Esophagus muscularis mucosa (tissue), 4 donors: ENCODE measurements around the gene MAST3. TPM values are rescaled to one million over a fixed set of nuclear protein-coding genes. Genes with fewer than 3 reads are reported as not detected.

Experiments
- DNase-seq: peaks from one replicate; pipeline ENCODE4 v3.0.0-alpha.2; 2017; ENCODE audit errors: extremely low spot score
- H3K27ac ChIP-seq, 4 donors: fragments of 200-600 bp; sonication (generic); replicated peaks in 1 of 4; 1 replicate in 3 of 4; 2 replicates in 1 of 4; pipeline ENCODE4 v1.5.1; 2016 to 2019; ENCODE audit warnings: mild to moderate bottlenecking in 1 of 4
- H3K27me3 ChIP-seq, 4 donors: fragments of 200-600 bp; sonication (generic); one replicate each; pipeline versions ENCODE4 v1.5.1 to v1.6.0; 2016 to 2019
- H3K36me3 ChIP-seq, 4 donors: fragments of 200-600 bp; sonication (generic); one replicate each; pipeline ENCODE4 v1.5.1; 2016 to 2019
- H3K4me1 ChIP-seq, 4 donors: fragments of 200-600 bp; sonication (generic); one replicate each; pipeline ENCODE4 v1.5.1; 2016 to 2019
- H3K4me3 ChIP-seq, 4 donors: fragments of 200-600 bp; sonication (generic); 1 replicate in 2 of 4; 2 replicates in 2 of 4; pipeline ENCODE4 v1.5.1; 2016 to 2019; ENCODE audit warnings: mild to moderate bottlenecking in 4 of 4, moderate library complexity in 1 of 4
- H3K9me3 ChIP-seq, 4 donors: fragments of 200-600 bp; sonication (generic); 1 replicate in 3 of 4; 2 replicates in 1 of 4; pipeline ENCODE4 v1.5.1; 2016 to 2019
- EP300 ChIP-seq: sonication (generic); formaldehyde crosslinking; IDR thresholded peaks from one replicate; pipeline ENCODE4 v1.6.1; 2017; ENCODE audit warnings: antibody characterized with exemption
- POLR2A ChIP-seq: fragments of 450-650 bp; IDR thresholded peaks from one replicate; pipeline ENCODE4 v1.6.1; 2017; ENCODE audit warnings: antibody characterized with exemption, moderate library complexity, mild to moderate bottlenecking, low read depth
- POLR2AphosphoS5 ChIP-seq, 2 donors: sonication (generic); formaldehyde crosslinking; IDR thresholded peaks; one replicate each; pipeline ENCODE4 v1.6.1; 2017; ENCODE audit warnings: antibody characterized with exemption in 2 of 2
- WGBS: methylation state at CpG from one replicate; pipeline ENCODE4 v1.1.5; 2018; 5-methylcytosine and 5-hydroxymethylcytosine counted together
- intact Hi-C: fragments of 100-400 bp; cut with DNase I; formaldehyde crosslinking; loops from one replicate; pipeline ENCODE4 v1.15.1; 2023
- total RNA-seq, 4 donors: library from RNA; depleted of rRNA; stranded (reverse); fragments of >200 nt; gene quantifications; one replicate each; pipeline versions ENCODE4 v1.1.0 to v1.2.1, GENCODE V29; 2016
- TF ChIP-seq, protein P1 (sequence below), 3 experiments: fragments of 200-600 bp in 2 of 3; fragments of 450-650 bp in 1 of 3; sonication (generic) in 2 of 3; IDR thresholded peaks; one replicate each; pipeline ENCODE4 v1.5.1; 2017 to 2019; ENCODE audit warnings: antibody characterized with exemption in 3 of 3, mild to moderate bottlenecking in 2 of 3, moderate library complexity in 1 of 3

Gene MAST3
- total RNA-seq, 4 donors from 2014 or later: 5.0 to 8.5 (median 6.4) TPM

DNA sequence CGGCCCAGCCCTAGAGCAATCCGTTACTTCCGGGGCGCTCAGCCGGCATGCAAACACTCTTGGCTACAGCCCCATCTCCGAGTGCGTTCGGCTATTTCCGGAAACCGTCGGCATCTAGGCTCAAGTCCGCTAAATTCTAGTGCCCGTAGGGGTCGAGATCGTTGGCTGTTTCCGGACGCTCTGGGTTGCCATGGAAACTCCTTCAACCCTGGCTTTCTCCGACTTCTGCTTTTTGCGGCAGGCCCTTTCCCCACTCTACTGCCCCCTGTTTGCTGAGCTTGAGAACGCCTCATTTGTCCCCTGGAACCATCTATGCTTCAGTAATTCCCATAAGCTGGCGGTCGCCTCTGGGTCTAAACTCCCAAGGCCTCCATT, 54.9 kb downstream of the MAST3 start:
- Histone ChIP-seq H3K4me1 (peaks cover 35 to 53% (median 50%) of the 10 kb centered on the region in 4 donors), H3K36me3 (peaks cover 8 to 27% (median 13%) of the 10 kb centered on the region in 4 donors), H3K27me3 (no peaks in the 10 kb centered on the region), H3K4me3 (peak overlapping the region; percentile 79 to 97 (median 86)), H3K27ac (peak overlapping the region; percentile 89 to 97 (median 94)), H3K9me3 (no peaks in the 10 kb centered on the region)
- peak; percentile 99 for DNase-seq
- intact Hi-C loops: loop anchor here (5.0 to 10.0 kb wide), 2 partner anchors 40 to 148 kb away; partner anchors contain the start of gene ARRDC2
- TF ChIP-seq, protein P1, sequence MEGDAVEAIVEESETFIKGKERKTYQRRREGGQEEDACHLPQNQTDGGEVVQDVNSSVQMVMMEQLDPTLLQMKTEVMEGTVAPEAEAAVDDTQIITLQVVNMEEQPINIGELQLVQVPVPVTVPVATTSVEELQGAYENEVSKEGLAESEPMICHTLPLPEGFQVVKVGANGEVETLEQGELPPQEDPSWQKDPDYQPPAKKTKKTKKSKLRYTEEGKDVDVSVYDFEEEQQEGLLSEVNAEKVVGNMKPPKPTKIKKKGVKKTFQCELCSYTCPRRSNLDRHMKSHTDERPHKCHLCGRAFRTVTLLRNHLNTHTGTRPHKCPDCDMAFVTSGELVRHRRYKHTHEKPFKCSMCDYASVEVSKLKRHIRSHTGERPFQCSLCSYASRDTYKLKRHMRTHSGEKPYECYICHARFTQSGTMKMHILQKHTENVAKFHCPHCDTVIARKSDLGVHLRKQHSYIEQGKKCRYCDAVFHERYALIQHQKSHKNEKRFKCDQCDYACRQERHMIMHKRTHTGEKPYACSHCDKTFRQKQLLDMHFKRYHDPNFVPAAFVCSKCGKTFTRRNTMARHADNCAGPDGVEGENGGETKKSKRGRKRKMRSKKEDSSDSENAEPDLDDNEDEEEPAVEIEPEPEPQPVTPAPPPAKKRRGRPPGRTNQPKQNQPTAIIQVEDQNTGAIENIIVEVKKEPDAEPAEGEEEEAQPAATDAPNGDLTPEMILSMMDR (IDR thresholded peaks at IDR 0.05): peak; percentile 43 to 66 (median 59)
- TF ChIP-seq POLR2A: no peak
- TF ChIP-seq POLR2AphosphoS5 (IDR thresholded peaks at IDR 0.05): peak; percentile 49 to 59
- TF ChIP-seq EP300: no peak
- WGBS: under 1% methylated on average over 22 of the region's 22 CpGs

DNA sequence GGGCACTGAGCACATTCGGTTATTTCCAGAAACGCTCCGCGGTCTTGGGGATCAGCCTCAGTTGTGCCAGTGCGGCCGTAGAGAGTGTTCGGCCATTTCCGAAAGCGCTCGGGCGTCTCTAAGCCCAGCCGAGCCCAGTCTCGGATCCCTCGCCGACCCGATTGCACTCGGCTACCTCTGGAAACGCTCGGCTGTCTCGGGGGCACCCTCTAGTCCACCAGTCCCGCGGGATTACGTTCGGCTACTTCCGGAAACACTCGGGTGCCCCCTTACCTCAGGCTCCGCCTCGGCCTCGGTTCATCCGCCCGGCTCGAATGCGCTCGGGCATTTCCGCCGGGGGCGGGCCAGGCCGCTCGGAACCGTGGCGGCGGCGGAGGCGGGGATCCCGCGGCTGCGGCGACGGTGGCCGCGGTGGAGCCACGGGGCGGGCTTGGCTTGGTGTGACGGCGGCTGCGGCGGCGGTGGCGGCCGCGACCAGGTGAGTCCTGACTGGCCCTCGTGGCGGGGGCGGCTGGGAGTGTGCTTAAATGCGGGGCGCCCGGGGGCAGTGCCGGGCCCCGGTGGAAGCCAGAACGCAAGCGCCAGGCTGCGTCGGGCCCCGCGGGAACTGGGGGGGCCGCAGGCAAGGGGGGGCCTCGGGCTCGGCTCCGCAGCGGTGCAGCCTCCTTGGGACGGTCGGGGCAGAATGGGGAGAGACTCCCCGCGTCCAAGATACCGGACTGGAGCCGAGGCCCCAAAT, 55.4 kb downstream of the MAST3 start, which contains the start of gene PIK3R2:
PIK3R2 (plus strand) TSS at position 347 of the 739 bp plus-strand sequence. CDS start 2,717 bp downstream, outside the sequence.
- TF ChIP-seq POLR2AphosphoS5 (IDR thresholded peaks at IDR 0.05) (peak; percentile 63 to 76), POLR2A (peak; percentile 13), EP300 (no peak)
- TF ChIP-seq, protein P1 (IDR thresholded peaks at IDR 0.05): peak in 1 of 3 experiments; percentile 2
- peaks cover 7 to 21% (median 10%) of the 10 kb centered on the region in 4 donors for H3K36me3 ChIP-seq
- H3K27me3 ChIP-seq: no peaks in the 10 kb centered on the region
- peak; percentile 99 for DNase-seq
- peaks cover 41 to 58% (median 55%) of the 10 kb centered on the region in 4 donors for H3K4me1 ChIP-seq
- intact Hi-C loops: loop anchor here (5.0 to 10.0 kb wide), 2 partner anchors 41 to 148 kb away; partner anchors contain the start of gene ARRDC2
- H3K9me3 ChIP-seq: no peaks in the 10 kb centered on the region
- peak within 1 kb of the TSS; percentile 79 to 97 (median 86) for H3K4me3 ChIP-seq
- peak within 1 kb of the TSS; percentile 89 to 97 (median 94) for H3K27ac ChIP-seq
- WGBS: 2% methylated on average over 40 of the region's 86 CpGs

DNA sequence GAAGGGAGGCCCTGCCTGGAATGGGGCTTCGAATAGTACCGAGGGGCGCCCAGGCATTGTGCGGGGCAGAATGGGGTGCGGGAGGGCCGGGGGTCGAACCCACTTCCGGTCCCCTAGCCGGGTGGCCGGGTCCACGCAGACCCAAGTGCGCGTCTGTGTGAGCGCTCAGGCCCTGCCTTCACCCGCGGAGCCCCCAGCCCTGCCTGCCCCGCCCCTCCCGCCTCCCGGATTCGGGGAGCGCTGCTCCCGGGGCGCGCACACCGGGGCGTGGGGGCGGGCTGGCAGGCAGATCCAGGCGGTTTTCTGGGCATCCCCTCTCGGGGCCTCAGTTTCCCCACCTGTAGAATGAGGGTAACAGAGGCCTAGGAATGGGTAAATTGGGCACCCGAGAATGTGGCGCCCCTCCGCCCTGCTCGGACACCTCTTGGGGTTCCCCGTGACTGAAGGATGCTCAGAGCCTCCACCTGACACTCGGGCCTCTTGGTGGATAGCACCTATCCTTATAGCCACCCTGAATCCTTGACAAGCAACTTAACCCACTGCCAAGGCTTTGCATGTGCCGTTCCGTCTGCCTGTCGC, 56.1 kb downstream of the MAST3 start:
- H3K27ac ChIP-seq: peak overlapping the region; percentile 89 to 97 (median 94)
- no peaks in the 10 kb centered on the region for H3K9me3 ChIP-seq
- H3K27me3 ChIP-seq: no peaks in the 10 kb centered on the region
- TF ChIP-seq POLR2A: no peak
- no peak for TF ChIP-seq EP300
- TF ChIP-seq POLR2AphosphoS5 (IDR thresholded peaks at IDR 0.05): no peak
- TF ChIP-seq, protein P1 (IDR thresholded peaks at IDR 0.05): no peak
- peaks cover 7 to 15% (median 10%) of the 10 kb centered on the region in 4 donors for H3K36me3 ChIP-seq
- peak overlapping the region; percentile 79 to 97 (median 86) for H3K4me3 ChIP-seq
- WGBS: 8% methylated on average over 12 of the region's 38 CpGs
- intact Hi-C loops: loop anchor here (5.0 to 10.0 kb wide), 2 partner anchors 41 to 149 kb away; partner anchors contain the start of gene ARRDC2
- peak; percentile 90 for DNase-seq
- H3K4me1 ChIP-seq: peaks cover 41 to 60% (median 59%) of the 10 kb centered on the region in 4 donors

DNA sequence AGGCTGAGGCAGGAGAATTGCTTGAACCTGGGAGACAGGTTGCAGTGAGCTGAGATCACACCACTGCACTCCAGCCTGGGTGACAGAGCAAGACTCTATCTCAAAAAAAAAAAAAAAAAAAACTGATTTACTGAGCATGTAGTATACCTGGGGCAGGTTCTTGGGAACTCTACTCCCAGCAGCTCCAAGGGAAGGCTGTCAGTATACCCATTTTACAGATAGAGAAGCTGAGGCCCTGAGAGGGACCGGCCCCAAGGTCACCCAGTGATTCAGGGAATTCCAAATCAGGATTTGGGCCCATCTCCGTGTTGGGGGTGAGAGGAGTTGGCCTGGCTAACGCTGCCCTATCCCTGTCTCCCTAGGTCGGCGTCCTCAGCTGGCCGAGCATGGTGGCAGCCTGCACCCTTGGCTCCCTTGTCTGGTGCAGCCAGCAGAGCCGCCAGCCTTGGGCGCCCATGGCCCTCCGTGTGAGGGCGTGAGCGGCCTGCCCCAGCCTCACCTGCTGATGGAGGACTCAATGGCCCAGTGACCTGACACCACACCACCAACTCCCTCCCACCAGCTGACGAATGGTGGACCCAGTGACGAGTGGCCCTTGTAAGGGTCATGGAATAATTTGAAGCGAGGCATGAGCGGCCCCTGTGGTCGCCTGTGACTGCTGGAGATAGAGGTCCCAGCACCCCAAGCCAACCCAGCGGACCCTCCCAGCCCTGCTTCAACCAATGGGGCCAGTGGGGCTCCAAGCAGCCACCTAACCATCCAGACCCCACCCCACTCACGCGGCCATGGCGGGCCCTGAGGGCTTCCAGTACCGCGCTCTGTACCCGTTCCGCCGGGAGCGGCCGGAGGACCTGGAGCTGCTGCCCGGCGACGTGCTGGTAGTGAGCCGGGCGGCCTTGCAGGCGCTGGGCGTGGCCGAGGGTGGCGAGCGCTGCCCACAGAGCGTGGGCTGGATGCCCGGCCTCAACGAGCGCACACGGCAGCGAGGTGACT, 57.8 kb downstream of the MAST3 start:
- Histone ChIP-seq H3K9me3 (no peaks in the 10 kb centered on the region), H3K4me3 (no peak overlapping the region), H3K4me1 (peaks cover 46 to 66% (median 62%) of the 10 kb centered on the region in 4 donors), H3K27me3 (no peaks in the 10 kb centered on the region), H3K36me3 (peaks cover 6 to 9% (median 8%) of the 10 kb centered on the region in 4 donors), H3K27ac (peak overlapping the region; percentile 75 to 89 (median 81))
- DNase-seq: no peak
- intact Hi-C loops: loop anchor here (10.0 kb wide), 1 partner anchor 151 kb away; the partner anchor contains the start of gene ARRDC2
- WGBS: 86% methylated on average over 5 of the region's 43 CpGs
- no peak for TF ChIP-seq POLR2A
- TF ChIP-seq EP300: no peak
- TF ChIP-seq POLR2AphosphoS5 (IDR thresholded peaks at IDR 0.05): no peak
- TF ChIP-seq, protein P1 (IDR thresholded peaks at IDR 0.05): no peak
